HepG2 (cell line): ENCODE measurements around the gene VGF. TPM values are rescaled to one million over a fixed set of nuclear protein-coding genes. Genes with fewer than 3 reads are reported as not detected.
A peak's percentile ranks its signal among the peaks of the same experiment; 100 is the strongest.

Experiments
- ATAC-seq: fragments of 200-7000 bp; cut with Tn5 transposase; 3 replicates; pipeline ENCODE4 v1.9.1; 2020; ENCODE audit warnings: mild to moderate bottlenecking, moderate library complexity
- BruUV-seq: library from RNA; stranded (reverse); fragments of 400-500 nt; replicated peaks from 2 replicates; lab custom pipeline; 2021; lab: Mats Ljungman, UMichigan
- CTCF ChIA-PET: fragments of 300-600 bp; formaldehyde crosslinking; extraction: SDS; loops from one replicate; lab custom pipeline; 2021; ENCODE audit warnings: low total read pairs, inconsistent platforms, low intra/inter-chr PET ratio; lab: Yijun Ruan, JAX
- POLR2A ChIA-PET: fragments of 350-600 bp; sonication (Branson Sonifier 250); formaldehyde crosslinking; loops from one replicate; lab custom pipeline; 2020; ENCODE audit warnings: antibody characterized with exemption, inconsistent platforms; lab: Yijun Ruan, JAX
- DNase-seq: peaks from one replicate; pipeline ENCODE4 v3.0.0-alpha.2; 2015; ENCODE audit warnings: low spot score
- FAIRE-seq: peaks from 3 replicates; lab custom pipeline; 2011; peaks lifted over from hg19 to GRCh38; lab: Jason Lieb, UNC
- H2AFZ ChIP-seq: one replicate; pipeline ENCODE4 v1.6.1; 2011; ENCODE audit warnings: low read length, inconsistent platforms
- H3K27ac ChIP-seq: fragments of 300-600 bp; 3 replicates; pipeline ENCODE4 v1.8.0; 2011; ENCODE audit warnings: mixed run types, mild to moderate bottlenecking, mixed read lengths, low read length, inconsistent platforms; ENCODE audit not compliant: insufficient read depth; ENCODE audit errors: extremely low read length
- H3K27me3 ChIP-seq, 2 experiments: fragments of 200-600 bp in 1 of 2; 2 replicates in 1 of 2; 3 replicates in 1 of 2; pipeline versions ENCODE4 v1.6.0 to v1.8.0; 2011; ENCODE audit warnings: low read length in 2 of 2, mild to moderate bottlenecking in 2 of 2, moderate library complexity in 2 of 2, inconsistent platforms in 1 of 2; ENCODE audit not compliant: insufficient read depth in 2 of 2, control insufficient read depth in 1 of 2
- H3K36me3 ChIP-seq, 2 experiments: fragments of 200-600 bp in 1 of 2; replicated peaks in 1 of 2; 2 replicates in 1 of 2; 3 replicates in 1 of 2; pipeline versions ENCODE4 v1.5.1 to v1.8.0; 2011; ENCODE audit warnings: low read length in 2 of 2, inconsistent platforms in 1 of 2; ENCODE audit not compliant: insufficient read depth in 2 of 2, control insufficient read depth in 1 of 2
- H3K4me1 ChIP-seq: 2 replicates; pipeline ENCODE4 v1.5.1; 2012; ENCODE audit warnings: low read length, inconsistent platforms; ENCODE audit not compliant: insufficient read depth
- H3K4me2 ChIP-seq: 2 replicates; pipeline ENCODE4 v1.6.0; 2011; ENCODE audit warnings: low read depth, low read length, inconsistent platforms
- H3K4me3 ChIP-seq, 3 experiments: fragments of 200-600 bp in 1 of 3; sonication (generic), shearing (Covaris generic) in 1 of 3; replicated peaks in 1 of 3; 2 replicates each; pipeline ENCODE4 v1.5.1; 2011 to 2016; ENCODE audit warnings: low read length in 3 of 3, inconsistent platforms in 2 of 3, low read depth in 2 of 3, mild to moderate bottlenecking in 2 of 3, control low read depth in 1 of 3, mixed read lengths in 1 of 3; ENCODE audit not compliant: insufficient read depth in 1 of 3
- H3K79me2 ChIP-seq: one replicate; pipeline ENCODE4 v1.6.1; 2011; ENCODE audit warnings: low read length, inconsistent platforms; ENCODE audit not compliant: insufficient read depth
- H3K9ac ChIP-seq: 2 replicates; pipeline ENCODE4 v1.6.0; 2011; ENCODE audit warnings: mild to moderate bottlenecking, low read depth, low read length, inconsistent platforms; ENCODE audit not compliant: insufficient read depth
- H3K9me3 ChIP-seq: 2 replicates; pipeline ENCODE4 v1.5.1; 2012; ENCODE audit warnings: mild to moderate bottlenecking, low read length
- H4K20me1 ChIP-seq: 2 replicates; pipeline ENCODE4 v1.6.0; 2011; ENCODE audit warnings: inconsistent platforms, mild to moderate bottlenecking, low read length, moderate library complexity; ENCODE audit not compliant: insufficient read depth
- AGO1 ChIP-seq: fragments of 200-400 bp; formaldehyde crosslinking; IDR thresholded peaks from 2 replicates; pipeline ENCODE4 v1.6.1; 2017; ENCODE audit warnings: mild to moderate bottlenecking, low read depth, low read length, moderate library complexity; ENCODE audit not compliant: poor library complexity, severe bottlenecking
- AGO2 ChIP-seq: fragments of 200-400 bp; formaldehyde crosslinking; optimal IDR thresholded peaks from 2 replicates; pipeline ENCODE3; 2017; ENCODE audit warnings: mild to moderate bottlenecking, low read depth, low read length, moderate library complexity
- NONO ChIP-seq, 2 experiments: fragments of 450-650 bp in 1 of 2; sonication (generic) in 1 of 2; formaldehyde crosslinking in 1 of 2; IDR thresholded peaks in 1 of 2; conservative IDR thresholded peaks in 1 of 2; 2 replicates each; pipeline versions ENCODE4 v1.6.1 to v1.8.0; 2017 to 2022; ENCODE audit warnings: mild to moderate bottlenecking in 1 of 2, missing genetic modification reagents in 1 of 2, moderate library complexity in 1 of 2
- POLR2A ChIP-seq, 2 experiments: IDR thresholded peaks; 2 replicates each; pipeline ENCODE4 v1.6.1; 2011; ENCODE audit warnings: low read depth in 2 of 2, low read length in 2 of 2, mild to moderate bottlenecking in 1 of 2, moderate library complexity in 1 of 2; ENCODE audit not compliant: insufficient read depth in 1 of 2
- POLR2AphosphoS5 ChIP-seq: IDR thresholded peaks from 2 replicates; pipeline ENCODE4 v1.6.1; 2012; ENCODE audit warnings: low read depth, low read length
- POLR2G ChIP-seq: fragments of 200-400 bp; formaldehyde crosslinking; IDR thresholded peaks from 2 replicates; pipeline ENCODE4 v1.6.1; 2018; ENCODE audit warnings: mild to moderate bottlenecking, low read depth, low read length, moderate library complexity
- RBFOX2 ChIP-seq: fragments of 200-400 bp; formaldehyde crosslinking; IDR thresholded peaks from 2 replicates; pipeline ENCODE4 v1.6.1; 2017; ENCODE audit warnings: low read depth, mild to moderate bottlenecking, low read length
- ZNF607 ChIP-seq: sonication (generic); formaldehyde crosslinking; IDR thresholded peaks from 2 replicates; pipeline ENCODE4 v1.5.1; 2020; ENCODE audit warnings: missing genetic modification reagents, mild to moderate bottlenecking, borderline replicate concordance
- ZSCAN31 ChIP-seq: sonication (generic); formaldehyde crosslinking; IDR thresholded peaks from 2 replicates; pipeline ENCODE4 v1.5.0; 2020; ENCODE audit warnings: low read depth, mild to moderate bottlenecking, missing genetic modification reagents
- WGBS: methylation state at CpG from one replicate; pipeline ENCODE4 v1.1.6; 2017; ENCODE audit warnings: low lambda C conversion rate; 5-methylcytosine and 5-hydroxymethylcytosine counted together
- in situ Hi-C: cut with HindIII; loops from 2 replicates; pipeline ENCODE4 v1.10.0; 2017; ENCODE audit warnings: low pct_unique_long_range_greater_than_20kb; ENCODE audit not compliant: extremely low pct_ligation_motif_present
- intact Hi-C: fragments of 100-400 bp; cut with micrococcal nuclease; formaldehyde crosslinking; loops from one replicate; pipeline ENCODE4 v1.10.0; 2022; ENCODE audit not compliant: unreplicated experiment
- polyA plus RNA-seq, 8 experiments: library from polyadenylated mRNA; depleted of rRNA in 3 of 8; stranded (reverse) in 7 of 8; unstranded in 1 of 8; fragments of >200 nt; fragmentation: Illumina TruSeq in 4 of 8; extraction: Trizol in 4 of 8; gene quantifications; 2 replicates each; pipeline versions ENCODE4 v1.2.1 to v1.2.3, GENCODE V29; 2011 to 2016; ENCODE audit warnings: low read depth in 4 of 8, missing spikeins in 1 of 8, mixed read lengths in 1 of 8; ENCODE audit not compliant: insufficient read depth in 1 of 8
- total RNA-seq, 5 experiments: library from RNA; depleted of rRNA; stranded (reverse); fragments of >200 nt; fragmentation: Illumina TruSeq; extraction: Trizol; gene quantifications; 2 replicates each; pipeline ENCODE4 v1.2.3, GENCODE V29; 2016; ENCODE audit warnings: low read depth in 1 of 5

The VGF gene
- total and polyA plus RNA-seq, 2 of the 13 experiments (the other 11 are each of a cell fraction or from before 2014, with no cell fraction given): 0.12 to 0.46 TPM

- Histone ChIP-seq H3K4me2 (no peak overlapping the region), H3K4me3 (no peak overlapping the region), H3K9me3 (no peaks in the 10 kb centered on the region), H4K20me1 (no peaks in the 10 kb centered on the region), H2AFZ (no peak overlapping the region), H3K79me2 (no peaks in the 10 kb centered on the region), H3K4me1 (peaks cover 4% of the 10 kb centered on the region; the same call in 1 of the 2 replicates), H3K36me3 (peaks cover 15 to 26% of the 10 kb centered on the region in 2 experiments; a peak in 3 of 5 replicates), H3K27ac (no peak overlapping the region), H3K27me3 (no peaks in the 10 kb centered on the region), H3K9ac (no peak overlapping the region)
- DNase-seq: no peak
- 97% methylated on average over 14 of the region's 14 CpGs for WGBS
- ATAC-seq: no peak
- intact Hi-C loops: no loop called here
- peak; percentile 85 for TF ChIP-seq AGO2
- TF ChIP-seq POLR2G: peak; percentile 48
- TF ChIP-seq ZSCAN31 (CRISPR knock-in tag): no peak
- peak; percentile 27; the same call in 1 of the 2 replicates for TF ChIP-seq POLR2AphosphoS5
- TF ChIP-seq AGO1: peak; percentile 73
- TF ChIP-seq NONO (IDR thresholded peaks at IDR 0.05): no peak
- 0 out of 2 replicates have a peak, but pooled peaks have one; percentile 18 for TF ChIP-seq NONO (CRISPR knock-in tag; conservative IDR thresholded peaks at IDR 0.05)
- TF ChIP-seq ZNF607 (CRISPR knock-in tag): no peak
- peak; percentile 62 for TF ChIP-seq RBFOX2
- TF ChIP-seq POLR2A (IDR thresholded peaks at IDR 0.05; ENCODE audit: insufficient read depth in 1 of 2, low read depth in 2 of 2, low read length in 2 of 2): peak in 1 of 2 experiments; percentile 51; a peak in 1 of 4 replicates
- POLR2A ChIA-PET: interaction anchor here (1.6 to 11.6 kb wide), 2 partner anchors 7 to 9 kb away, joined by 4 to 202 read pairs; partner anchors contain the start of genes PLOD3 and ZNHIT1
- CTCF ChIA-PET: no interaction called here
- in situ Hi-C loops: no loop called here
- FAIRE-seq: no peak
- BruUV-seq: no TSS peak
Observed at GRCh38 chr7:101208794-101209193, 43.4 kb upstream of the VGF start.
